Measurements from ENCODE around the gene LPA.

DNA sequence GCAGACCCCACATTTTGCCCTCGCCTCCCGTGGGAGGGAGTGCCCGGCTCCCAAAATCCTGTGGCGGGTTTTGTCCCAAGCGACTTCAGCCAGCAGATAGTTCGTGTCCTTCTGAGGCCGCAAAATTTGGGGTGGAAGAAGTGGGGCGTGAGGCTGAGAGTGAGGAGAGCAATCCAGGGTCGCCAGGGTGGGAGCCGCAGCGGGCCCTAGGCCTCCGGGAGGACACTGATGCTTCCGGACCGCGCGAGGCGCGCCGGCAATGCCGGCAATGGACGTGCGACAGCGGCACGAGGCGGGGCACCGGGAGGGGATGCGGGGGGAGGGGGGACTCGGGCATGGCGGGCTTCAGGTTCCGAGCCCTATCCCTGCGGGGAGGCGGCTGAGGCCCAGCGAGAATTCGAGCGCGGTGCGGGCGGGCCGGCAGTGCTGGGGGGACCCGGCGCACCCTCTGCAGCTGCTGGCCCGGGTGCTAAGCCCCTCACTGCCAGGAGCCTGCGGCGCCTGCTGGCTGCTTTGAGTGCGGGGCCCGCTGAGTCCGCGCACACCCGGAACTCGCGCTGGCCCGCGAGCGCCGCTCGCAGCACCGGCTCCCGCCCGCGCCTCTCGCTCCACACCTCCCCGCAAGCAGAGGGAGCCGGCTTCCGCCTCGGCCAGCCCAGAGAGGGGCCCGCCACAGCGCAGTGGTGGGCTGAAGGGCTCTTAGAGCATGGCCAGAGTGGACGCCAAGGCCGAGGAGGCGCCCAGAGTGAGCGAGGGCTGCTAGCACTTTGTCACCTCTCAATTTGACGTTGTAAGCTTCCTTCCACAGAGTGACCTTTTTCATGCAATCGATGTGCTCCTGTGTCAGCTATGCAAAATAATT, 143.8 kb downstream of the LPA start:
- TF ChIP-seq CTCF (IDR thresholded peaks at IDR 0.05) (peak in 4 of 7 experiments; percentile 21 to 95 (median 62)), POLR2A (IDR thresholded peaks at IDR 0.05) (peak; percentile 31 to 64 (median 60))

Data from body of pancreas (tissue), 4 donors.